ENCODE data around the gene RICTOR. TPM values are rescaled to one million over a fixed set of nuclear protein-coding genes. Genes with fewer than 3 reads are reported as not detected.

Gene RICTOR
- polyA plus RNA-seq, 1 experiment, result 6.3 TPM

DNA sequence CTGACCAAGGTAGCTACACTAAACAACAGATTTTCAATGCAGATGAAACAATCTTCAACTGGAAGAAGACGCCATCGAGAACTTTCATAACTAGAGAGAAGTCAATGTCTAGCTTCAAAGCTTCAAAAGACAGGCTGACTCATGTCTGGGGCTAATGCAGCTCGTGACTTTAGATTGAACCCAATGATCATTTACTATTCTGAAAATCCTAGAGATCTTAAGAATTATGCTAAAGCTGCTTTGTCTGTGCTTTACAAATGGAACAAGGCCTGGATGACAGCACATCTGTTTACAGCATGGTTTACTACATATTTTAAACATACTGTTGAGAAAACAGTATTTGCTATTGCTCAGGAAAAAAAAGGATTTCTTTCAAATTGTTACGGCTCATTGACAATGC, 54.9 kb downstream of the RICTOR start:
- TF ChIP-seq, protein P1, sequence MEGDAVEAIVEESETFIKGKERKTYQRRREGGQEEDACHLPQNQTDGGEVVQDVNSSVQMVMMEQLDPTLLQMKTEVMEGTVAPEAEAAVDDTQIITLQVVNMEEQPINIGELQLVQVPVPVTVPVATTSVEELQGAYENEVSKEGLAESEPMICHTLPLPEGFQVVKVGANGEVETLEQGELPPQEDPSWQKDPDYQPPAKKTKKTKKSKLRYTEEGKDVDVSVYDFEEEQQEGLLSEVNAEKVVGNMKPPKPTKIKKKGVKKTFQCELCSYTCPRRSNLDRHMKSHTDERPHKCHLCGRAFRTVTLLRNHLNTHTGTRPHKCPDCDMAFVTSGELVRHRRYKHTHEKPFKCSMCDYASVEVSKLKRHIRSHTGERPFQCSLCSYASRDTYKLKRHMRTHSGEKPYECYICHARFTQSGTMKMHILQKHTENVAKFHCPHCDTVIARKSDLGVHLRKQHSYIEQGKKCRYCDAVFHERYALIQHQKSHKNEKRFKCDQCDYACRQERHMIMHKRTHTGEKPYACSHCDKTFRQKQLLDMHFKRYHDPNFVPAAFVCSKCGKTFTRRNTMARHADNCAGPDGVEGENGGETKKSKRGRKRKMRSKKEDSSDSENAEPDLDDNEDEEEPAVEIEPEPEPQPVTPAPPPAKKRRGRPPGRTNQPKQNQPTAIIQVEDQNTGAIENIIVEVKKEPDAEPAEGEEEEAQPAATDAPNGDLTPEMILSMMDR (IDR thresholded peaks at IDR 0.05; ENCODE audit: insufficient read depth, low read depth, low read length), result no peak
- POLR2A ChIA-PET, result no interaction called here
- no peak overlapping the region for H3K4me3 ChIP-seq (ENCODE audit: low read depth, low read length)
- CTCF ChIA-PET, result no interaction called here
- H3K27me3 ChIP-seq (ENCODE audit: control insufficient read depth, insufficient read depth, low read length), result no peaks in the 10 kb centered on the region
- no peak for DNase-seq (ENCODE audit: low read depth)
- no peaks in the 10 kb centered on the region for H3K36me3 ChIP-seq (ENCODE audit: control insufficient read depth, insufficient read depth, low read length)

DNA sequence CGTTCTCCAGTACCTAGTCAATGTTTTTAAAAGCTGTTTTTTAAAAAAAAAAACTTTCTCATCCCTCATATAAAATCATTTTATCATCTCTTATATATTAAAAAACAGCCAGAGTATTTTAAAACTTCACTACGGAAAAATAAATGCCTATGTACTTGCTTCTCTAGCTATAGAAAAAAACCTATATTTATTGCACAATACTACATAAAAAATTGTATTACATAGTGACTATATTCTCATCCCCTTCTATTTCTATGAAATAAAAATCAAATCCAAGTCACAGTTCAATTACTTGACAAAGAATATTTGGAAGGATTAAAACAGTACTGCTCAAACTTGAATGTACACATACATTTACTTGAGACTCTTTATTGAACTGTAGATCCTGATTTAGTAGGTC, 56.7 kb downstream of the RICTOR start:
- CTCF ChIA-PET, result interaction anchor here (0.6 to 1.4 kb wide), 3 partner anchors 11 to 86 kb away, joined by 3 to 4 read pairs (median 3); no protein-coding TSS in a partner anchor
- TF ChIP-seq, protein P1 (IDR thresholded peaks at IDR 0.05; ENCODE audit: insufficient read depth, low read depth, low read length), result no peak
- no peaks in the 10 kb centered on the region for H3K27me3 ChIP-seq (ENCODE audit: control insufficient read depth, insufficient read depth, low read length)
- H3K36me3 ChIP-seq (ENCODE audit: control insufficient read depth, insufficient read depth, low read length), result no peaks in the 10 kb centered on the region
- DNase-seq (ENCODE audit: low read depth), result no peak
- POLR2A ChIA-PET, result no interaction called here
- no peak overlapping the region for H3K4me3 ChIP-seq (ENCODE audit: low read depth, low read length)

DNA sequence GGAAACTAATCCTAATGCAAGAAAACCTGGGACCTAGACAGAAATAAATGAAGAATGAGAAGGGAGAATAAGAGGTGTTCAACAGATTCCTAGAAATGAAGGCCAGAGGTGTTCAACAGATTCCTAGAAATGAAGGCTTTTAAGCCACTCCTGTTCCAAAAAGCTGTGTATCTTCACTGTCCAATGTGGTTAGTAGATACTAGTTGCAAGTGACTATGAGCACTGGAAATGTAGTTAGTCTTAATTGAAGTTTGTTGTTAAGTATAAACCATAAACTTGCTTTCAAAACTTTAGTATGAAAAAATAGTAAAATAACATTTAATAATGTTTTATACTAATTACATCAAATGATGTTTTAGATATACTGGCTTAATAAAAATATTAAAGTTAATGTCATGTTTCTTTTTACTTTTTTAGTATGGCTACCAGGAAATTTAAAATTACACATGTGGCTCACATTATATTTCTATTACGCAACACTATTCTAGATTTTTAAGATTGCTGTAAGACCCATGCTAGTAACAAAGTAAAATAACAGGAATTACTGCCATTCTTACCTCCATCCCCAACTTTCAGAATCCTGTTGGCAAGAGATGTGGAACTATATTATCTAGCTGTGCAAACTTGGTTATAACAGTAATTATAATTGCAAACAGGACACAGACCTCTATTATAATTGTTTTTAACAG, 57.5 kb downstream of the RICTOR start:
- Histone ChIP-seq H3K4me3 (ENCODE audit: low read depth, low read length) (no peak overlapping the region), H3K36me3 (ENCODE audit: control insufficient read depth, insufficient read depth, low read length) (no peaks in the 10 kb centered on the region), H3K27me3 (ENCODE audit: control insufficient read depth, insufficient read depth, low read length) (no peaks in the 10 kb centered on the region)
- no peak for DNase-seq (ENCODE audit: low read depth)
- TF ChIP-seq, protein P1 (IDR thresholded peaks at IDR 0.05; ENCODE audit: insufficient read depth, low read depth, low read length), result no peak
- ChIA-PET POLR2A (interaction anchor here (0.6 kb wide), 1 partner anchor 63 kb away, joined by 3 read pairs; no protein-coding TSS in a partner anchor), CTCF (interaction anchor here (0.7 to 1.6 kb wide), 2 partner anchors 11 to 64 kb away, joined by 4 read pairs; no protein-coding TSS in a partner anchor)

DNA sequence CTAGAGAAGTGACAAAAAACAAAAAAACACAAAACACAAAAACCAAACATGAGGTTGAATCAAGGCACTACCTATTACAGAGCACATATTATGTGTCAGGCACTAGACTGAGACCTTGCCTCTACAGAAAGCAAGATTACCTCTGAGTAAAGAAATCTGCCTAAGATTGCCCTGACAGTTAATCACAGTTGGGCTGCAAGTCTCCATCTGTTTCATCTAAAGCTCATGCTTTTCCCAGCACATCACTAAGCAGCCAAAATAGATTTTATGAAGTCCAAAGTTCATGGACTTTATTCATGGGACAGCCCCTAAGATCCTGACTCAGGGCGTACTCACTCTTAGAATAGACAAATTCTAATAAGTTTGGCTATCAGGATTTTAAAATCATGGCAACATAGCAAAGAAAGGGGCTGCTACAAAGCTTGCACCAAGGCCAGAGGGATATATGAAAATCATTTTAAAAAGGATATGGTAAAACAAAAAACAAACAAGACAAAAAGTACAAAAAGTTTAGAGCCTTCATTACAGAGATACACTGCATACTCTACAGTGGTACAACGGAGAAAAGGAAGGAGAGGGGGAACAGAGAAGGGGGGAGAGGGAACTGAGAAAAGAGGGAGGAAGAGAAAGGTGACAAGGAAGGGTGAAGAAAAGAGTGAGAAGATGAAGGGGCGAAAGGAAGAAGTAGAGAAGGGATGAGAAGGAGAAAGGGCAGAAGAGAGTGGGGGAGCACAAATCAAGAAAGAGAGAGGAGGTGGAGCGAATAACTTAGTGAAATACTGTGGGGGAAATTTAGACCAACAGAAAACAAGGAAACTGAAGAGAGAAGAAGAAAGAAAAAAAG, 58.2 kb downstream of the RICTOR start:
- Histone ChIP-seq H3K36me3 (ENCODE audit: control insufficient read depth, insufficient read depth, low read length) (peaks cover 1% of the 10 kb centered on the region; the same call in 1 of the 2 replicates), H3K4me3 (ENCODE audit: low read depth, low read length) (no peak overlapping the region), H3K27me3 (ENCODE audit: control insufficient read depth, insufficient read depth, low read length) (no peaks in the 10 kb centered on the region)
- CTCF ChIA-PET, result interaction anchor here (1.6 to 1.7 kb wide), 2 partner anchors 13 to 65 kb away, joined by 4 read pairs; no protein-coding TSS in a partner anchor
- DNase-seq (ENCODE audit: low read depth), result peak; percentile 75
- TF ChIP-seq, protein P1 (IDR thresholded peaks at IDR 0.05; ENCODE audit: insufficient read depth, low read depth, low read length), result no peak
- POLR2A ChIA-PET, result no interaction called here

DNA sequence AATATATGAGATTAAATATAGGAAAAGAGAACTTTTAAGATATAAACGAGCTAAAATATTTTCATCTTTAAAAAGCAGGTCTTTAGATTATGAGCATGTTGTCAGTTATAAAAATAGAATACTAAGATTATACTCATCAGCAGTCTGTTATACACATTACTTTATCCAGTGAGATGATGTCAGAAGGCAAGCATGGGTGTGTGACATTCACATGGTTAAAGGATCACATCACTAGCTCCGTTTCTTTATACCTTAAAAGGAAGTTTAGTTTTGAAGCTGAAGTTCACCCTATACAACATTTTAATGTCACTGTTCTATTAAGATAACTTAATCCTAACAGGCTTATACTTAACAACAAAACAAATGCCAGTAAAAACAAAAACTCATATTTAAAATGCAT, 59.6 kb downstream of the RICTOR start:
- TF ChIP-seq, protein P1 (IDR thresholded peaks at IDR 0.05; ENCODE audit: insufficient read depth, low read depth, low read length), result no peak
- POLR2A ChIA-PET, result no interaction called here
- H3K27me3 ChIP-seq (ENCODE audit: control insufficient read depth, insufficient read depth, low read length), result no peaks in the 10 kb centered on the region
- CTCF ChIA-PET, result interaction anchor here (1.2 to 1.7 kb wide), 2 partner anchors 12 to 67 kb away, joined by 4 read pairs; no protein-coding TSS in a partner anchor
- H3K36me3 ChIP-seq (ENCODE audit: control insufficient read depth, insufficient read depth, low read length), result peaks cover 1% of the 10 kb centered on the region; the same call in 1 of the 2 replicates
- no peak overlapping the region for H3K4me3 ChIP-seq (ENCODE audit: low read depth, low read length)
- peak; percentile 50 for DNase-seq (ENCODE audit: low read depth)

All from BJ (cell line).